HG02623 (cell line): ENCODE measurements around the gene LINGO1.

Source experiments
- ATAC-seq: cut with Tn5 transposase; IDR thresholded peaks from one replicate; pipeline ENCODE4 v1.9.1; 2021; ENCODE audit warnings: moderate library complexity; ENCODE audit not compliant: unreplicated experiment

Gene LINGO1, protein sequence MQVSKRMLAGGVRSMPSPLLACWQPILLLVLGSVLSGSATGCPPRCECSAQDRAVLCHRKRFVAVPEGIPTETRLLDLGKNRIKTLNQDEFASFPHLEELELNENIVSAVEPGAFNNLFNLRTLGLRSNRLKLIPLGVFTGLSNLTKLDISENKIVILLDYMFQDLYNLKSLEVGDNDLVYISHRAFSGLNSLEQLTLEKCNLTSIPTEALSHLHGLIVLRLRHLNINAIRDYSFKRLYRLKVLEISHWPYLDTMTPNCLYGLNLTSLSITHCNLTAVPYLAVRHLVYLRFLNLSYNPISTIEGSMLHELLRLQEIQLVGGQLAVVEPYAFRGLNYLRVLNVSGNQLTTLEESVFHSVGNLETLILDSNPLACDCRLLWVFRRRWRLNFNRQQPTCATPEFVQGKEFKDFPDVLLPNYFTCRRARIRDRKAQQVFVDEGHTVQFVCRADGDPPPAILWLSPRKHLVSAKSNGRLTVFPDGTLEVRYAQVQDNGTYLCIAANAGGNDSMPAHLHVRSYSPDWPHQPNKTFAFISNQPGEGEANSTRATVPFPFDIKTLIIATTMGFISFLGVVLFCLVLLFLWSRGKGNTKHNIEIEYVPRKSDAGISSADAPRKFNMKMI

GRCh38 chr15:77632534-77633133 is at the start of gene LINGO1:
TSS of gene LINGO1 (minus strand) at chr15:77632912. CDS start at chr15:77632315, 597 bp downstream.
- ATAC-seq = no peak

DNA sequence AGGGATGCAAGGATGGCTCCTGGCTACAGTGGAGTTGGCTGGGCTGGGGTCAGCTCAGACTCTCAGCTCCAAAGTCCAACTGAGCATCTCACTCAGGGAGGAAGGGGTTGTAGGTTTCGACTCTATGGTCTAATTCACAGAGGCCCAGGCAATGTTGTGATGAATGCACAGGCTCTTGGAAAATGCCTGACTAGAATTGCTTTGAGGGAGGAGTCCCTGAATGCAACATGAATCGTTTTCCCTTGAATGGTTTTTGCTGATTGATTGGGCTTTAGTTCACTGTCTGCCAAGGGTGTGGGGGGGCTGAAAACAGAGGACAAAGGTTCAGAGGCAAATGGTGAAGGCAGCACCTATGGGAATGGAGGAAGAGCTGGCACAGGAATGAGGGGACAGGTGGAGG is 48.6 kb upstream of the LINGO1 start:
- no peak for ATAC-seq

DNA sequence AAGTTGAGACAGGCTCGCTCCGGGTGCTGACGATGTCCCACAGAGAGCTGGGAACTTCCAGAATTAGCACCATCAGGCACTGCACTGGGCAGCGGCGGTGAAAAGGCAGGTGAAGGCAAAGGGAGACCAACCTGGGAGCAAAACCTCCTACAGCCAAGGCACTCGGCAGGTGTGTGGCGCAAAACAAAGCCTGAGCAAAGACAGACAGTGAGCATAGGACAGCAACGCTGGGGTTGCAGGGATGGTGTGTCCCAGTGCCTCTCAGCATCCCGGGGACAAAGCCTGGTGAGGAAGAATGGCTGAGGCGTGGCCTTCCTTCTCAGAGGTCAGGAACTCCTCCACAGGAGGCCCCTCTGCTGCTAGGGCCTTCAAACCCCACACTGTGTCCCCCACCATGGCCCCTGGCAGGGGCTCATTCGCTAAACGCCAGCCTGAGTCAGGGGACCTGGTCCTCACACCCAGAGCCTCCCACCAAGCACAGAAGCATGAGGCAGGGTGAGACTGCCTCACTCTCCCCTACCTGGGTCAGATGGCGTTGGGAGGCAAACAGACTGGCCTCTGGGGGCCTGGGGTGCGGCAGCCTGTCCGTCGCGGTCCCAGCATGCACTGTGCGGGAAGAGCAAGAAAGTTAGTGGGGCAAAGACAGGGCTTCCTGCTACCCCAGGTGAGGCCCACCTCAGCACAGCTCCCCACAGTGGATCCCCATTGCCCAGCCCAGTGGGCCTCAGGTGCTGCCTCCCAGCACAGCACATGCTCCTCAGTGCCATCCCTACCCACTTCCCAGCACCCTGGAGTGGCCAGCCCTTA is 44.1 kb upstream of the LINGO1 start:
- ATAC-seq = no peak

GRCh38 chr15:77675806-77676415 is 43.2 kb upstream of the LINGO1 start:
- ATAC-seq = no peak

GRCh38 chr15:77674327-77674726 is 41.6 kb upstream of the LINGO1 start:
- ATAC-seq = no peak

DNA sequence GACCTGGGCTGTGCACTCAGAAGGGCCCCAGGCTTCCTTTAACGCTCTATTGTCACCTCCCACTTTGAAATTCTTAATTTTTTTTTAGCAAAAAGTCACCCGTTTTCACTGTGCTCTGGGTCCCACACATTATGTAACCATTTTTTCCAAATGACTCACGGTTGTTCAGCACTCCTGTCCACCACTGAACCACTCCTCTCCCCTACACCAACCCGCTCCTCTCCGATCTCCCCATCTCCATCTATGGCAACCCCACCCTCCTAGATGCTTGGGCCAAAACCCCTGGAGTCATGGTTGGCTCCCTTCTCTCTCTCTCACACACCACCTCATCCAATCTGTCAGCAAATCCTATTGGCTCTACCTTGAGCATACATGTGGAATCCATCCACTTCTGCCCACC is 41.2 kb upstream of the LINGO1 start:
- ATAC-seq = no peak

DNA sequence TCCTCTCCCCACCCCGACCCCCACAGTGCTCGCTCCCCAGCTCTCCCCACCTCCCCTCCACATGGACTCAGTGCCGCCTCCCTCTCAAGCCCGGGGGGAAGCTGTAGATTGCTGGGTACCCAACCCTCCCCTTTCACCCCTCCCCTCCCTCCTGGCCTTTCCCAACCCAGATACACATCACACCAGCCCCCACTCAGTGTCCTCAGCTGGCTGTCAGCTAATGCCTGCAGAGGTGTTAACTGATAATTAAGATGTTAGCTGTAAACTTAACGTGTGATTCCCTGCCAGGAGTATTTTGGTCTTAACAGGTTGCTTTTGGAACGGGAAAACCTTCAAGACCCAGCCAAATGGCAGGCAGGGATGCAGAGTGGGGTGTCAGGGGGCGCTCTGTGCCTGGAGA is 39.4 kb upstream of the LINGO1 start:
- no peak for ATAC-seq

DNA sequence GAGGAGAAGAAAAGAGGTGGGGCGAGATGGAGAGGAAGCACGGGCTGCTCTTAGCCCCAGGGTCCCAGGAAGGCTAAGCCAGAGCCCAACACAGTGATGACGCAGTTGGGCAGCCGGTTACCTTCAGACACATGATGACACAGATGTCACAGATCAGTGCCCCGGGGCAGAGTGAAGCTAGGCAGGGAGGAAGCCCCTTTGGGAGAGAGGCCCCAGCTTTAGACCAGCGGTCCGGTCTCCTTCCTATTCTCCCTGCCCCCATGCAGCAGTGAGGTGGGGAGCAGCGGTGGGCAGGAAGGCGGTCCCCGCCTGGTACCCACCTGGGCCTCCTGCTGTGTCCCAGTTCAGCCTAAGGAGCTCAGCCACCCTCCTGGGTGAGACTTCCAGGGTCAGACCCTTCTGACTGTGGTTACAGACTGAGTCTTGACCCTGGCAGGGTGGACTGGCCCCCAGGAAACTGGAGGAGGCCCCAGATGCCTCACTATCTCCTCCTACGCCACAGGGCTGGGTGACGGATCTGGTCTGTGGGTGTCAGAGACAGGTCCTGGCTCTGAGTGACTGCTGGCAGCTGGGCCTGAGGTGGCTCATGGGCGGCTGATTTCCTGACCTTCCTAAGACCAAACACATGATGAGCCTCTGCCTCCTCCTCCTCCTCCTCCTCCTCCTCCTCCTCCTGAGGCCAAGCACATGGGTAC is 38.8 kb upstream of the LINGO1 start:
- no peak for ATAC-seq

DNA sequence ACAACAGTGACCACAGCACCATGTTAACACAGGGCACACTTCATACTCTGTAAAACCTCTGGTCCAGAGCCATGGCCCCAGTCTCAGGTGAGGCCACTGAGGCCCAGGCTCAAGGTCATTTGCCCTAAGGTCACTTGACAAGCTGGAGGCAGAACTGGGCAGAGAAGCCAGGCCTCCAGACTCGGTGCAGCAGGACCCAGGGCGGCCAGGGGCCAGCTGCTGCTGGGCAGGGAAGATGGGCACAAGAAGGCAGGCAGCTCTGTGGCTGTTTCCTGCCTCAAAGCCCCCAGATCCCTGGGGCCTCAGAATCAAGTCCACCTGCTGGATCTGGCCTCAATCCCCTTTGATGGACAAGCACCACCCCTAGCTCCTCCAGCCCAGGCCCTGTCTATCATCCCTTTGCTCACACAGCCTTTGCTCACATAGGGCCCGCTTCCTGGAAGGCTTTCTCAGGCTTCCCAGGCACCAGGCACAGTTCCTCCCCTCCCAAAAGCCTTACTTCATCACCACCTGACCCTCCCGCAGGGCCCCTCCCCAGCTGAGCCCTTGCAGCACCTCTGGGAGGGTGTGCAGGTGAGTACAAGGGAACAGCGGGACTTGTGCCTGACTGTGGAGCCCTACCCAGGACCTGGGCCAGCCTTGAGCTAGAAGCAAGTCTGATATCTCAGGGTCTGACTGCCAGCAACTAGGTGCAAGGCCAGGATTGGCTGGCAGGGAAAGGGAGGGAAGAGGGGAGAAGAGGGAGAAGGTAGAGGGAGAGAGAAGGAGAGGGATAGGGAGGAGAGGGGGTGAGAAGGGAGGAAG is 38.0 kb upstream of the LINGO1 start:
- ATAC-seq = no peak

- no peak for ATAC-seq
Measured at GRCh38 chr15:77669896-77670295, 37.2 kb upstream of the LINGO1 start.

DNA sequence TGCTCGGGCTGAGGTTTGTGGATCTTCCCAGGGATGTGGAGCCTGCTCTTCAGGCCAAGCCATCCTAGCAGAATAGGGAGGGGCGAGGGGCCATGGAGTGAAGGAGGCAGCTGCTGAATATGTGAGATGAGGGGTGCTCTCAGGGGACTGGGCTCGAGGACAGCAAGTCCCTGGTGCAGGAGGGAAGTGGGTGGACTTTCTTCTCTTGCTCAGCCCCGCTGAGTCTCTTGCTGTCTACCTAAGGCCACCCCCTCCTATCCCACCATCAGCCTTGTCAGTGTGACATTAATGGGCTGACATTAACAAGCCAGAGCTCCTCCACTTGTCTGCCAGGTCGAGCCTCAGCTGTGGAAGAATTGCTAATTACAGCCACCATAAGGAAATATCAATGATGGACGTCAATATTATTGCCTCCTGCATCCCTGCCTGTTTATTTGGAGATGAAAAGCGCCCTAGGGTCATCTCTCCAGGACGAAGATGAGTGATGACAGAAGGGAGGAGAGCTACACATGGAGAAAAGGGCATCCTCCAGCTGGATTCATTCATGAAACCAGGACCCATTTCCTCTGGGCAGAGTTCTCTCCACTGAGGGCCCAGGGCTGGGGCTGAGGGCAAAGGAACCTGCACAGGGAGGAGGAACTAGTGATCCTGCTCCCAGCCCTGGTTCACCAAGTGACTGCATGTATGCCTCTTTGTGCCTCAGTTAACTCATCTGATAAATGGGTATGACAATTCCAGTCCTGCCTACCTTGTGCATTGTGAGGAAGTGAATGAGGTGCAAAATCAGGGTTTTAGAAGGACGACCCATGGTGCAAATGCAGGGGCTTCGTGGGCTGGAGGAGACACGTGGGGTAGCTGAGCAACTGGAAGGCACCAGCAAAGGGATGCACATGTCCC is 34.9 kb upstream of the LINGO1 start:
- no peak for ATAC-seq

- no peak for ATAC-seq
Measured at GRCh38 chr15:77666296-77666660, 33.6 kb upstream of the LINGO1 start.

DNA sequence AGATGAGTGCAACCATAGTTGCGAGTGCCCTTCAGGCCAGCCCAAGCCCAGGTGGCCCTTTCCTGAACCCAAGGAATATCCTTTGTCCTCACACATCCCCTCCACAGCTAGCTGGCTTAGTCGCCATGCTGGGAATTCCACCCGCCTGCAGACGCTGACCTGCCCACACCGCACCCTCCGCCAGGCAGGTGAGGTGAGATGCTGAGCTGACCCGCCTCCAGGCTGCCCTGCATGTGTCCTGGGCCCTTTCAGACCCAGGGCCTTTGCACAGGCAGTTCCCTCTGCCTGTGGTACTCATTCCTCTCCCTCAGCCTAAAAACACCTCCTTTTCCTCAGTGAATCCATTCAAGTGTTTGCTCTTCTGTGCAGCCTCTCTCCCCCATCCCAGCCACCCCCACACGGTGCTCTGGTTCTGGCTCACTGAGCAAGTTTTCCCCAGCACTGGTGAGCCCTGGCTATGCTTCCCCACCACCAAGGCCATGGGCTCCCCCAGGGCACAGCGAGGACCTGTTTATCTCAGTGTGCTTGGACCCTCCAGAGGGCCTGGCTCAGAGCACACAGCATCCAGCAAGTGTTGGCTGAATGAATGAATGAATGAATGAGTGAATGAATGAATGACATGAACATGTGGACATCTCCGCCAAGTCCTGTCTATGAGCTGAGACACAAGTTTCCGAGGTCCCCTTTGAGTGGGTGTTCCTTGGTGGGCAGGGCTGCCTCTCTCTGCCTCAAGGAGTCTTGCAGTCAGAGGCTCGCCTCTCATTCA is 33.0 kb upstream of the LINGO1 start:
- no peak for ATAC-seq

- ATAC-seq = no peak
Measured at GRCh38 chr15:77664428-77664827, 31.7 kb upstream of the LINGO1 start.

GRCh38 chr15:77663256-77663655 is 30.5 kb upstream of the LINGO1 start:
- no peak for ATAC-seq

- no peak for ATAC-seq
Measured at GRCh38 chr15:77659350-77660321, 26.9 kb upstream of the LINGO1 start.

DNA sequence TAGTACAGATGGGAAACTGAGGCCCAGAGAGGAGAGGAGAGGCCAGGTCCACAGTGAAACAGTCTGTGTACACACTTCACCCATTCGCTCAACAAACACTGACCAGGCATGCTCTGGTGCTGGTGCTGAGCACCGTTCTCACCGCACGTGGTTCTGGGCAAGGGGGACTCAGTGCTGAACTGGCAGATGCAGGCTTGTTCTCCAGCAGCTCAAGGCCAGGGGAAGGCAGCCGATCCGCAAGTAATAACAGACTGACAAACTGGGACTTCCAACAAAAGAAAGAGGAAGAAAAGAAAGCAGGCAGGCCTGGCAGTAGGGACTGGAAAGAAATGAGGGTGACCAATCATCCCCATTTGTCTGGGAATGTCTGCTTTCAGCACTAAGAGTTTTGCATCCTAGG is 25.6 kb upstream of the LINGO1 start:
- no peak for ATAC-seq
